Stimulated activated memory B cell treated with anti-CD40 and anti-IgM and Interleukin-4, amounts not matched to agents 10 μg/mL and 1 μg/mL and 100 μg/mL, for 72 hours (primary cell): ENCODE data around the gene SPDYE18.
"Not testable (repeated sequence)": the region's sequence is repeated elsewhere in the genome, so short reads cannot be mapped to it uniquely, and the experiment has no call there.

Source experiments
- ATAC-seq: fragments of 150-1000 bp; cut with Tn5 transposase; 2 replicates; pipeline ENCODE4 v1.10.0; 2021
- H3K27ac Mint-ChIP-seq: one replicate; pipeline ENCODE4 v1.8.0; 2022; ENCODE audit warnings: mild to moderate bottlenecking, mixed read lengths
- H3K27me3 Mint-ChIP-seq: one replicate; pipeline ENCODE4 v1.8.0; 2022; ENCODE audit warnings: mixed read lengths
- H3K36me3 Mint-ChIP-seq: one replicate; pipeline ENCODE4 v1.8.0; 2022; ENCODE audit warnings: mixed read lengths
- H3K4me1 Mint-ChIP-seq: one replicate; pipeline ENCODE4 v1.8.0; 2022; ENCODE audit warnings: mixed read lengths
- H3K4me3 Mint-ChIP-seq: one replicate; pipeline ENCODE4 v1.8.0; 2022; ENCODE audit warnings: mild to moderate bottlenecking, moderate library complexity, mixed read lengths
- H3K9me3 Mint-ChIP-seq: one replicate; pipeline ENCODE4 v1.8.0; 2022; ENCODE audit warnings: mixed read lengths

Gene SPDYE18, protein sequence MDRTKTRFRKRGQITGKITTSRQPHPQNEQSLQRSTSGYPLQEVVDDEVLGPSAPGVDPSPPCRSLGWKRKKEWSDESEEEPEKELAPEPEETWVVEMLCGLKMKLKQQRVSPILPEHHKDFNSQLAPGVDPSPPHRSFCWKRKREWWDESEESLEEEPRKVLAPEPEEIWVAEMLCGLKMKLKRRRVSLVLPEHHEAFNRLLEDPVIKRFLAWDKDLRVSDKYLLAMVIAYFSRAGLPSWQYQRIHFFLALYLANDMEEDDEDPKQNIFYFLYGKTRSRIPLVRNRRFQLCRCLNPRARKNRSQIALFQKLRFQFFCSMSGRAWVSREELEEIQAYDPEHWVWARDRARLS

DNA sequence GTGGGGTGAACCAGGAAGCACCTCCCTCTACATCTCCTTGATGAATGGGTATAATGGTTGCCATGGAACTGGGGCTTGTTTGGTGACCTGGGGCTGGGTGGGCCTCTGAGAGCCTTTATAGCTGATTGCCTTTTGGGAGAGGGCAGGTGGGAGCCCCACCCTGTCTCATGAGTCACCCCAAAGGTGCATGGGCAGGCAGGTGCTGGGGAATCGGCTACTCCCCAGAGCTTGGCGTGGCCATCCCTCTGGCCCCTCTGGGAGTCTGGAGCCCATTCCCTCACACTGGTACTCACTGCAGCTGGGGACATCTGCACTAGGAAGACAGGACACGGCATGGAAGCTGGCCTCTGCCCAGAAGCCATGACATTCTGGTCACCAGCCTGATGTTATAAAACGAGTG, at the start of gene SPDYE18:
SPDYE18 (minus strand) TSS at position 2 of the 400 bp plus-strand sequence. CDS start 2,046 bp downstream, outside the sequence.
- not testable (repeated sequence) for H3K27ac Mint-ChIP-seq, H3K9me3 Mint-ChIP-seq, H3K36me3 Mint-ChIP-seq, ATAC-seq, H3K27me3 Mint-ChIP-seq, H3K4me1 Mint-ChIP-seq, H3K4me3 Mint-ChIP-seq

DNA sequence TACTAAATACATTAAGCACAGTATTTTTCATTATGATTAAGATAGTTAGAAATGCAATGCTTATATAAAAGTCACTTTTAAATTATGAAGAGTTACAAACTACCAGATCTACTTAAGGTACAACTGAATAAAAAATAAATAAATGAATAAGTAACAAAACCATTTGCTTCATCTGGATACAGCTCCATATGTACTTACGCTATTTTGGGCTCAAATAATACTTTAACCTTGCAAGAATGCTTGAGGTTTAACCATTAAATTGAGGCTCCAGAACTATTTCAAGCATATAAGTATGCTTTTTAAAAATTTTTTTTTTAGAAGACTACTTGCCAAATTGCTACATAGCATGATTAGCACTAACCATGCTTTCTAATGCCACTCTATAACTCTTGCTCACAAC, 46.0 kb upstream of the SPDYE18 start:
- H3K27me3 Mint-ChIP-seq, ATAC-seq, H3K36me3 Mint-ChIP-seq, H3K9me3 Mint-ChIP-seq, H3K27ac Mint-ChIP-seq, H3K4me3 Mint-ChIP-seq, H3K4me1 Mint-ChIP-seq: not testable (repeated sequence)

DNA sequence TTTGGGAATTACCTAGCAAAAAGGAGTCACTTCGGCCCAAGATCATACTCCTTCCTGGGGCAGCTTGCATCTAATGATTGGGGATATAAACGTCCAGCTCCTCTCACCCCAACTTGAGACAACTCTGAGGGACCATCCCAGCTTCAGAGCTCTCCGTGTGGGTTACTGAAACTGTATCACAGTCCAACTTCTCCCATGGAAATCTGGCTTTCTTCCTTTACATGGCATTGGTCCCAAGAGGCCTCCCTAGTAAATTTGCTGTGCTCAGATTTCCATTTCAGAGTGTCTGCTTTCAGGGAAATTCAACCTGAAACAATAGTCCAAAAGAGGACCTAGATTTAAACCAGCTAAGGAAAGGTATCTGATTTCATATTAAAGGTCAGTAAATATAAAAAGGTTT, 45.3 kb upstream of the SPDYE18 start:
- ATAC-seq, H3K4me1 Mint-ChIP-seq, H3K4me3 Mint-ChIP-seq, H3K27ac Mint-ChIP-seq, H3K9me3 Mint-ChIP-seq, H3K36me3 Mint-ChIP-seq, H3K27me3 Mint-ChIP-seq: not testable (repeated sequence)

DNA sequence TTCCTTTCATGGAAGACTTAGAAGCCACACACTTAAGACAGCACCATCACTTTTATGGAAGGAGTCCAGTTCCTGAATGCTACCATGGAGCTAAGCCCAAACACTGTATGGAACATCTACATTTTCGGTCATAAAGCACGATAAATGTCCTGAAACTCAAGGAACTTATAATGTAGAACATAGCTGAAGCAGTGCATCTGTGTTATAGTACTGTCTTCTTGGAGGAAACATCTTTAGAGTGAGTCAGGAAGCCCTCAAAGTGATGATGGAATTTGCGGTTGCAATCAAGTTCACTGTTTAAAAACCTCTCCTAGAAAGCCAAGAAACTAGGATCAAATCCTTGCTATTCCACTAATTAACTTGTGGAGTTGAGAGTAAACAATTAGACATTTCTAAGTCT, 43.5 kb upstream of the SPDYE18 start:
- not testable (repeated sequence) for H3K27ac Mint-ChIP-seq, H3K4me1 Mint-ChIP-seq, H3K36me3 Mint-ChIP-seq, ATAC-seq, H3K9me3 Mint-ChIP-seq, H3K4me3 Mint-ChIP-seq, H3K27me3 Mint-ChIP-seq

DNA sequence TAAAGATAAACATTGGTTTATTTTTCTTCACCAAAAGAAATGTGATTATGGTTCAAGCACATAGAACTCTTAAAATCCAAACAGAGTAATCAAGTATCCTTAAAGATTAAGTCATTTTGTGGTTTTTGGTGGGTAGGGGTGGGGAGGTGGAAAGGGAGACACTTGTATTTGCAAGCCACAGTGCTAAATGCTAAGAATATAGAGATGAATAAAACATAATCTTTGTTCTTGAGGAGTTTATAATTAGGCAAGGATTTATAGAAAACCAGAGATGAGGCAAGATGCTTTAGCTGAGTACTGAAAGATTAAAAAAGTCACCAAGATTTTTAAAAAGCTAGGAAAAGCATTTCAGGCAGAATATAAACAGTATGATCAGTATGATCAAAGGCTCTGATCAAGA, 40.3 kb upstream of the SPDYE18 start:
- not testable (repeated sequence) for H3K36me3 Mint-ChIP-seq, H3K9me3 Mint-ChIP-seq, H3K27ac Mint-ChIP-seq, ATAC-seq, H3K27me3 Mint-ChIP-seq, H3K4me1 Mint-ChIP-seq, H3K4me3 Mint-ChIP-seq

DNA sequence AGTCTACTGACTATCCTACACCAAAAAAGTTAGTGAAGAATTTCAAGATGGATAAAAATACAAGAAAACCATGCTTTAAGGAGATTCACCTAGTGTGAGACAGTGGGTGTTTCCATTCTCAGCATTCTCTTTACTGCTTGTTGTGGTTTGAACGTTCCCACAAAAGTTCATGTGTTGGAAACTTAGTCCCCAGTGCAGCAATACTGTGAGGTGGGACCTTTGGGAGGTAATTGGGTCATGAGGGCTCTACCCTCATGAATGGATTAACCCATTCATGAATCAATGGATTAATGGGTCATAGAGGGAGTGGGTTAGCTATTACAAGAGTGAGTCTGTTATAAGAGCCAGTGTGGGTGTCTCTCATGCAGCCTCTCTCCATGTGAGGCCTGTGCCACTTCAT, 38.8 kb upstream of the SPDYE18 start:
- H3K9me3 Mint-ChIP-seq, H3K4me3 Mint-ChIP-seq, H3K36me3 Mint-ChIP-seq, H3K4me1 Mint-ChIP-seq, H3K27ac Mint-ChIP-seq, H3K27me3 Mint-ChIP-seq, ATAC-seq: not testable (repeated sequence)

DNA sequence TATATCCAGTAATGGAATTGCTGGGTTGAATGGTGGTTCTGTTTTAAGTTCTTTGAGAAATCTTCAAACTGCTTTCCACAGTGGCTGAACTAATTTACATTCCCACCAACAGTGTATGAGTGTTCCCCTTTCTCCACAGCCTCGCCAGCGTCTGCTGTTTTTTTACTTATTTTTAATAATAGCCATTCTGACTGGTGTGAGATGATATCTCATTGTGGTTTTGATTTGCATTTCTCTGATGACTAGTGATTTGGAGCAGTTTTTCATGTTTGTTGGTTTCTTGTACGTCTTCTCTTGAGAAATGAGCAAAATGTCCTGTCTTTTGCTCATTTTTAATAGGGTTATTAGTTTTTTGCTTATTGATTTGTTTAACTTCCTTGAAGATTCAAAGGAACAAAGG, 38.1 kb upstream of the SPDYE18 start:
- not testable (repeated sequence) for H3K4me3 Mint-ChIP-seq, H3K36me3 Mint-ChIP-seq, H3K9me3 Mint-ChIP-seq, H3K4me1 Mint-ChIP-seq, H3K27me3 Mint-ChIP-seq, H3K27ac Mint-ChIP-seq, ATAC-seq

DNA sequence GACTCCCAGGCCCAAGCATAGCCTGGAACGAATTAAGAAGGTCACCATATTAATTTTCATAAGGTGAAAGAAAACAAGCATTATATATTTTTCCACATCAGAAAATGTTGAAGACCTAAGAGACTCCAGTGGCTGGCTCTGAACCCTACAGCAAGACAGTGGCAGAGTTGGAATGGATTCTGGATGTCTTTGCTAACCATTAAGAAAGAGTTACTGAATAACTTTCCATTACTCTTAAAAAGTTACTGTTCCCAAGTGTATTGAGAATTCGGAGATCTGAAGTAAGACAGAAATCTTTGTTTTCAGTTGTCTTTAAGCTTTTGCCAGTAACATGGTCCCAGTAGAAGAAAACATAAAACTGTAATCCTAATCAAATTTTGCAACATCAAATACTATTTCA, 29.9 kb upstream of the SPDYE18 start:
- not testable (repeated sequence) for ATAC-seq, H3K4me1 Mint-ChIP-seq, H3K4me3 Mint-ChIP-seq, H3K27me3 Mint-ChIP-seq, H3K9me3 Mint-ChIP-seq, H3K27ac Mint-ChIP-seq
- H3K36me3 Mint-ChIP-seq, result peaks cover 27% of the 10 kb centered on the region

DNA sequence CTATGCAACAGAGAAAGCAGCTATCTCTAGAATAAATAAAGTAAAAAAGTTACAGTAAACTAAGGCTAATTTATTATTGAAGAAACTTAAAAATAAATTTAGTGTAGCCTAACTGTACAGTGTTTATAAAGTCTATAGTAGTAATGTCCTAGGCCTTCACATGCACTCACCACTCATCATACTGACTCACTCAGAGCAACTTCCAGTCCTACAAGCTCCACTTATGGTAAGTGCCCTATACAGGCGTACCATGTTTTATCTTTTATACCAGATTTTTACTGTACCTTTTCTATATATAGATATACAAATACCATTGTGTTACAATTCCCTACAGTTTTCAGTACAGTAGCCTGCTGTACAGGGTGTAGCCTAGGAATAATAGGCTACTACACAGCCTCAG, 19.8 kb upstream of the SPDYE18 start:
- not testable (repeated sequence) for H3K27ac Mint-ChIP-seq, H3K4me3 Mint-ChIP-seq, H3K9me3 Mint-ChIP-seq, H3K4me1 Mint-ChIP-seq, ATAC-seq, H3K27me3 Mint-ChIP-seq
- peaks cover 12% of the 10 kb centered on the region for H3K36me3 Mint-ChIP-seq

DNA sequence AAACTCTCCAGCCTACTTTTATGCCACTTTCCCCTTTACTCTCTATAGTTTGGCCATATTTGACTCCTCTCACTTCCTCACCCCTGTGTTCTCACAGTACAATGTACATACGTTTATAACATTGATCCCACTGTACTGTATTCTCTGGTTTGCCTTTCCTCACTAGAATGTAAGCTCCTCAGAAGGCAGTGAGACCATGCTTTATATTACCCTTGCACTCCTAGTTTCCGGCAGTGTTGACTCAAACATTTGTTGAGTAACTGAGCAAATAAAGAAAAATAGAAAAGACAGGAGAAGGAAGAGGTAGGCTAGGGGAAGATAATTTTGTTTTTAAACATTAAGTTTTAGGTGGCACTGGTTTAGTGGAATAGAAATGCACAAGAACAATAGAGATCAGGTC, 17.9 kb upstream of the SPDYE18 start:
- H3K27ac Mint-ChIP-seq, ATAC-seq, H3K4me3 Mint-ChIP-seq, H3K4me1 Mint-ChIP-seq, H3K9me3 Mint-ChIP-seq, H3K27me3 Mint-ChIP-seq: not testable (repeated sequence)
- H3K36me3 Mint-ChIP-seq, result peaks cover 21% of the 10 kb centered on the region

DNA sequence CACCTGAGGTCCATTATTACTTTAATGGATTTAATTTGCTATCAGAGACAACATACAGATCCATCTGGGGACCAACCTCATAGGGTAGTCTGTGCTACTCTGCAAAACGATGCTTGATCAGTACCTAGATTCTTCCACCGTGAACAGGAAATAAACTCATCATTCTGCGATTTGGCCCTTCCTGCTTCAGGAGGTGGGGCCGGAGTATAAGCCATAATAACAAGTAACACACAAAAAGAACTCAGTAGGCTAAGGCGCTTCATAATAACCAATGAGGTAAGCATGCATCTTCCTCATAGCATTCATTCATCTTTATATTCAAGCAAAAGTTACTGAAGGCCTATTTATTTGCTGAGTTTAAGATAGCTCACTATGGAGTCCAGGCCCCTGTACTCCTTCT, 17.3 kb upstream of the SPDYE18 start:
- ATAC-seq, H3K9me3 Mint-ChIP-seq, H3K4me3 Mint-ChIP-seq, H3K4me1 Mint-ChIP-seq, H3K27me3 Mint-ChIP-seq, H3K27ac Mint-ChIP-seq: not testable (repeated sequence)
- peaks cover 27% of the 10 kb centered on the region for H3K36me3 Mint-ChIP-seq

DNA sequence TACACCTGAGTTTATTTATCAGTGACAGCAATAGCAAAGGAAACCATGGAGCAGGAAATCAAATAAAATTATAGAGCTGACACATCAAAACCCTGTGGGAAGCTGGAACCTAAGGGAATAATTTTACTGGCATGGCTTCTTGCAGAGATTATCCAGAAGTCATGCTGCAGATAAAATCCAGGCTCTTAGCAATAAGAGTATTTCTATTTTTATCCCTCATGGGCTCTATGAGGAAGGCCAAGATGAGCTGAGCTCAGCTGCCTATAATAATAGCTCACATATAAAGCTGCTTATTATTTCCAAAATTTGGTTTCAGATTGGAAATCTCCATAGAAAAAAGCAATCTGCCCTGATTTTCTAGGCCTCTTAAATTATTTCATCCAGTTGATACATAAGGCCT, 16.8 kb upstream of the SPDYE18 start:
- H3K27me3 Mint-ChIP-seq, H3K9me3 Mint-ChIP-seq, H3K27ac Mint-ChIP-seq, ATAC-seq, H3K4me1 Mint-ChIP-seq, H3K4me3 Mint-ChIP-seq: not testable (repeated sequence)
- H3K36me3 Mint-ChIP-seq, result peaks cover 33% of the 10 kb centered on the region

DNA sequence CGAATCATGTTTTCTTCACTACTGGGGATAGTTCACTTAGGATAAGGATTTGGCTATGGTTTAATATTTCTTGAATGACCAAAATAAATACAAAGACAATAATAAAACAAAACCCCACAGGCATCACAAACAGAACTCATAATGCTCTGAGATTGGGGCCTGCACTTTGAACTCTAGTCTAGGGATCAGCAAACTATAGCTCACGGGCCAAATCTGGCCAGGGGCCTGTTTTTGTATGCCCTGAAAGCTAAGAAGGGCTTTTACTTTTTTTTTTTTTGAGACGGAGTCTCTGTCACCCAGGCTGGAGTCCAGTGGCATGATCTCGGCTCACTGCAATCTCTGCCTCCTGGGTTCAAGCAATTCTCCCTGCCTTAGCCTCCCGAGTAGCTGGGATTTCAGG, 14.7 kb upstream of the SPDYE18 start:
- H3K36me3 Mint-ChIP-seq, result peaks cover 36% of the 10 kb centered on the region
- H3K27ac Mint-ChIP-seq, H3K4me3 Mint-ChIP-seq, H3K27me3 Mint-ChIP-seq, H3K4me1 Mint-ChIP-seq, ATAC-seq, H3K9me3 Mint-ChIP-seq: not testable (repeated sequence)

DNA sequence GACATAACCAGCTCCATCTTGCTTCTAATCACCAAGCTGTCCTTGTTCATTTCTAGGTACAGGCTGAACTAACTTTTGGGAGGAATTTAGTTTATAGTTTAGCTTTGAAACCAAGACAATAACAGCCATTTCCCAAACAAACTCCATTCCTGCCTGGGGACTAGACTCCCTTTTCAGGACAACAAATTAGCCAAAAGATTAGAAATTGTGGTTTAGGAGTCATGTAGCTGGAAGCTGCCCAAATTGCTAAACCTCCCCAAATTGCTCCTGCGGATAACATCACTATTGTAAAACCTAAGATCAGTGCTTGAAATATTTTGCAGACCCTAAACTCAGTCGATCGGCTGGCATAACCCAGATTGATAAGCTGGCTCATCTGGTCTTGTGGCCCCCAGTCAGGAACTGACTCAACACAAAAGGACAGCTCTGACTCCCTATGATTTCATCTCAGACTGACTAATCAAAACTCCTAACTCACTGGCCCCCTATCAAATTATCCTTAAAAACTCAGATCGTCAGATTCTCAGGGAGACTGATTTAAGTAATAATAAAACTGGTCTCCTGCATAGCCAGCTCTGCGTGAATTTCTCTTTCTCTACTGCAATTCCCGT, 12.5 kb upstream of the SPDYE18 start:
- H3K4me3 Mint-ChIP-seq, H3K27ac Mint-ChIP-seq, H3K4me1 Mint-ChIP-seq, H3K27me3 Mint-ChIP-seq, ATAC-seq, H3K9me3 Mint-ChIP-seq: not testable (repeated sequence)
- H3K36me3 Mint-ChIP-seq, result peaks cover 51% of the 10 kb centered on the region

DNA sequence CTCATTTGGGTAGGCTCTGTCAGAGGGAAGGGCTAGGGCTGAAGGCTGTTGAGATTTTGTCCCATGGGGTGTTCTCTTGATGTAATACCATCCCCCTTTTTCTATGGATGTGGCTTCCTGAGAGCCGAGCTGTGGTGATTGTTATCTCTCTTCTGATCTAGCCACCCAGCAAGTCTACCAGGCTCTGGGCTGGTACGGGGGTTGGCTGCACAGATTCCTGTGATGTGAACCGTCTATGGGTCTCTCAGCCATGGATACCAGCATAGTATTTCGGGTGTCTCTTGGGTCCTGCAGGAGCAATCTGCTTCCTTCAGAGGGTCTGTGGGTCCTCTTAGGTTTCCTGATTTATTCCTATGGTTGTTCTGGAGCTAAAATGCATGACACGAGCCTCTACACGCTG, 8.8 kb upstream of the SPDYE18 start:
- not testable (repeated sequence) for H3K4me3 Mint-ChIP-seq, ATAC-seq, H3K27ac Mint-ChIP-seq, H3K9me3 Mint-ChIP-seq, H3K27me3 Mint-ChIP-seq
- Mint-ChIP-seq H3K36me3 (peaks cover 56% of the 10 kb centered on the region), H3K4me1 (peaks cover 18% of the 10 kb centered on the region)

DNA sequence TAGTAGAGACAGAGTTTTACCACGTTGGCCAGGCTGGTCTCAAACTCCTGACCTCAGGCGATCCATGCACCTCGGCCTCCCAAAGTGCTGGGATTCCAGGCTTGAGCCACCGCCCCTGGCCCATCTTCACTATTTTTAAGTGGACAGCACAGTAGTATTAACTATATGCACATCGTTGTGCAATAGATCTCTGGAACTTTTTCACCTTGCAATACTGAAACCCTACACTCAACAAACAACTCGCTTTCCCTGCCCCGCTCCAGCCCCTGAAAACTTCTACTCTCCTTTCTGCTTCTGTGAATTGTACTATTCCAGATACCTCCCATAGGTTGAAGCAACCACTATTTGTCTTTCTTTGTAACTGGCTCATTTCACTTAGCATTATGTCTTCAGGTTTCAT, 3.5 kb upstream of the SPDYE18 start:
- ATAC-seq, H3K9me3 Mint-ChIP-seq, H3K27me3 Mint-ChIP-seq, H3K27ac Mint-ChIP-seq, H3K4me3 Mint-ChIP-seq: not testable (repeated sequence)
- Mint-ChIP-seq H3K4me1 (peaks cover 18% of the 10 kb centered on the region), H3K36me3 (peaks cover 22% of the 10 kb centered on the region)
